Activated CD8-positive, alpha-beta memory T cell treated with anti-CD3 and anti-CD28 coated beads, Interleukin-2, amount 50 U/mL, for 24 hours (primary cell): ENCODE data around the gene CSRP1.

ENCODE experiments used
- DNase-seq: peaks from one replicate; pipeline ENCODE4 v3.0.0-alpha.2; 2020; ENCODE audit errors: extremely low read depth

Gene CSRP1

GRCh38 chr1:201455098-201455497 lies 51.8 kb downstream of the CSRP1 start:
- DNase-seq: no peak

DNA sequence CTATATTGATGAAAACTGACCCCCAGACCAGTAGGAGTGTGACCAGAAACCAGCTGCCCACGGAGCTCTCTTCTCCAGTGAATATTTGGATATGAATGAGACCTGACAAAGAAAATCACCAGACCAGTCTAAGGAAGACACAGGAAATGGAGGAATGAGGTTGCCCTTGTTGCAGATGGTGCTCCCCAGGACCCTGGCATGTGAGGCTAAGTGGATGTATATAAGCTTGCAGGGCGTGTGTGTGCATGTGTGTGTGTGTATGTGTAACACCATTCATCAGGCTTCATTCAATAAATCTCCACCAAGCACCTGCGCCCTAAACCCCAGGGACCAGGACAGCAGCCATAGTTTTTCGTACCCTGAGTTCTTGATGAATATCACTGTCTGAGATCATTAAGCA lies 52.3 kb downstream of the CSRP1 start:
- DNase-seq: no peak

DNA sequence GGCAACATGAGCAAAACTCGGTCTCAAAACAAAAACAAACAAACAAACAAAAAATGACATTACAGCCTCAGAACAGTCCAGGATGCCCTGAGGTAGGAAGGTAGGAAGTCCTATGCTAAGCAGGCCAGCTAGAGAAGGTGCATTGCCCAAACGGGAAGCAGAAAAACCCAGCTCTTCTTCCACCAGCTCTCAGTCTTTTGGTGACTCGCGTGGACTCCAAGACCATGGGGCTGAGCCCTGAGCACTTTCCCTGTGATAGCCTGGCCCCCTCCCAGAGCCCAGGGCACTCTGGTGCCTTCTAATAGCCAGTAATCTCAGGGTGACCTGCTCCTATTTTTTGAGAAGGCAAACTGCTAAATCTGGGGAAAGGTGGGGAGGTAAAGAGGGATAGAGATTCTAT lies 54.1 kb downstream of the CSRP1 start:
- DNase-seq: no peak

GRCh38 chr1:201450721-201451291 lies 56.1 kb downstream of the CSRP1 start:
- no peak for DNase-seq

GRCh38 chr1:201448990-201449389 lies 57.9 kb downstream of the CSRP1 start:
- DNase-seq: no peak

GRCh38 chr1:201447903-201448871 lies 58.7 kb downstream of the CSRP1 start:
- no peak for DNase-seq

GRCh38 chr1:201445310-201445709 lies 61.6 kb downstream of the CSRP1 start:
- no peak for DNase-seq

GRCh38 chr1:201444792-201445191 lies 62.1 kb downstream of the CSRP1 start:
- DNase-seq: no peak

DNA sequence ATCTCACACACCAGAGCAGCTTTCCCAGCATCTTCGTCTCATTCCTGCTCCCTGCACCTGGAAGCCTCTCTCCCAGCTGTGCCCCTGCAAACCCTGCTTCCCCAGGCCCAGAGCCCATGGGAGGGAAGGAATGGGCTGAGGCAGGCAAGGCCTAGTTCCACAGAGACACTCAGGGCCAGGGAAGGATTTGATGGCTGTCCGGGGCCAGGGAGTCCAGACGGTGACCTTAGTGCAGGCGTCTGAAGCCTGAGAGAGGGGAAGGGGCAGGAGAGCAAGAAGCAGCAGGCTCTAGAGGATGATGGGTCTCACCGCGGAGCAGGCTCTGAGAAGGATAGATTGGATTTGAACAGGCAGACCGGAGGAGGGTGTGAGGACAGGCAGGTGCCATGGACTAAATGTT lies 63.2 kb downstream of the CSRP1 start:
- no peak for DNase-seq

DNA sequence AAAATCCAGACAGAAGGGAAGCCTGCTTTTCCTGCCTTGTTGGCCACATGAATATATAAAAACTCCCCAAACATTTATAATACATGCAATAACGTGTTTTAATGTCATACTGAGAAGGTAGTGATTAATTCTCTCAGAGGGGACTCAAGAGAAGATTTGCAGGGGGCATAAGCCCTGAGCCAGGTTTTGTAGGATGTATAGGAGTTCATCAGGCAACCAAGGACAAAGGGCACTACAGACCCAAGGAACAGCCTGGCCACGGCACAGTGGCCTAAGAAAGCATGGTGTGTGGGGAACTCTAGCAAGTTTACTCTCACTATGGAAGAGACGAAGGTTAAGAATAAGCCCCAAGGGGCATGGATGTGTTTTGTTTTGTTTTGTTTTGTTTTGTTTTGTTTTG lies 70.0 kb downstream of the CSRP1 start:
- DNase-seq: no peak

DNA sequence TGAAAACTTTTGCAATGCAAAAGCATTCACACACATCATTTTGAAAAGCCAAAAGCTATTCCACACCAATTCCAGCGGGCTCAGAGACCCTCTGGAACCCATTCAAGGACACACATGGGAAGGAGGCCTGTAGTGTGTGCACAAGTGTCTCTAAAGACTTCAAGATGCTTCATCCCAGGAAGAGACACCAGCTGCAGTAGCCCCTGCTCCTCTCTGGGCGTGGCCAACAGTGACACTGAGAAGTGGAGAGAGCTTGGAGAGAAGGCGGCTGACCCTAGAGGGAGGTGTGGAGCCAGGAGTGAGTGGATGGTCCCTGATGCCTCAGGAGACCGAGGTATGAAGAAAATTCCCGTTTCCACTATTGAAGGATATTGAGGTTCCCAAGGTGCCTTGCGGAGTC lies 70.5 kb downstream of the CSRP1 start:
- DNase-seq: no peak

DNA sequence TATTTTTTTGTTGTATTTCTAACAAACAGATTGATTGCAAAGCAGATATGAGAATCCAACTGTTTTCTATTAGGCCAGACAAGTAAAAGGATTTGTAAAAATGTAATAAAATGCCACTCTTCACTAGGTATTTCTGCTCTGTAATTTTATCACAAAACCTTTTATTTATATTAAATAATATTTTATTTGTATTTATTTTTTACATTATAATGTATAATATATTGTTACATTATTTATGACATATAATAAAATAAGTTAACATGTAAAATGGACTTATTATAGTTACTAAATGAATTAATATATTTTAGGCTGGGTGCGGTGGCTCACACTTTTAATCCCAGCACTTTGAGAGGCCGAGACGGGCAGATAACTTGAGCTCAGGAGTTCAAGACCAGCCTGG lies 72.7 kb downstream of the CSRP1 start:
- no peak for DNase-seq

DNA sequence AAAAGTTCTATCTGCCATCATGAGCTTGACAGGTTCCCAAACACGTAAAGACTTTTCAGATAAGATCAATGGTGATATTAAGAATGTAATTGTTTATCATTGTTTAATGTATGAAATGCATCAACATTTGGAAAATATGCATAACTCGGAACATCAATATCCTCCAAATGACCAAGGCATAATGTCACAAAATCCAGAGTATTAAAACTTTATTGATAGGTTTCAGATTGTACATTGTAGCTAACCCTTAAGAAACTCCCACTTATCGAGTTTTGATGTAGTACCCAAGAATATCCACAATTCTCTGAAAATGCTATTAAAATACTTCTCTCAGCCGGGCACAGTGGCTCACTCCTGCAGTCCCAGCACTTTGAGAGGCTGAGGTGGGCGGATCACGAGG lies 73.3 kb downstream of the CSRP1 start:
- DNase-seq: no peak
